Superior temporal gyrus (tissue), 1 donor: ENCODE data around the gene SLC26A2.
A peak's percentile ranks its signal among the peaks of the same experiment; 100 is the strongest.
"Not testable (repeated sequence)": the region's sequence is repeated elsewhere in the genome, so short reads cannot be mapped to it uniquely, and the experiment has no call there.

Source experiments
- DNase-seq: peaks from one replicate; pipeline ENCODE4 v3.0.0-alpha.2; 2016; ENCODE audit errors: extremely low spot score

SLC26A2 gene

DNA sequence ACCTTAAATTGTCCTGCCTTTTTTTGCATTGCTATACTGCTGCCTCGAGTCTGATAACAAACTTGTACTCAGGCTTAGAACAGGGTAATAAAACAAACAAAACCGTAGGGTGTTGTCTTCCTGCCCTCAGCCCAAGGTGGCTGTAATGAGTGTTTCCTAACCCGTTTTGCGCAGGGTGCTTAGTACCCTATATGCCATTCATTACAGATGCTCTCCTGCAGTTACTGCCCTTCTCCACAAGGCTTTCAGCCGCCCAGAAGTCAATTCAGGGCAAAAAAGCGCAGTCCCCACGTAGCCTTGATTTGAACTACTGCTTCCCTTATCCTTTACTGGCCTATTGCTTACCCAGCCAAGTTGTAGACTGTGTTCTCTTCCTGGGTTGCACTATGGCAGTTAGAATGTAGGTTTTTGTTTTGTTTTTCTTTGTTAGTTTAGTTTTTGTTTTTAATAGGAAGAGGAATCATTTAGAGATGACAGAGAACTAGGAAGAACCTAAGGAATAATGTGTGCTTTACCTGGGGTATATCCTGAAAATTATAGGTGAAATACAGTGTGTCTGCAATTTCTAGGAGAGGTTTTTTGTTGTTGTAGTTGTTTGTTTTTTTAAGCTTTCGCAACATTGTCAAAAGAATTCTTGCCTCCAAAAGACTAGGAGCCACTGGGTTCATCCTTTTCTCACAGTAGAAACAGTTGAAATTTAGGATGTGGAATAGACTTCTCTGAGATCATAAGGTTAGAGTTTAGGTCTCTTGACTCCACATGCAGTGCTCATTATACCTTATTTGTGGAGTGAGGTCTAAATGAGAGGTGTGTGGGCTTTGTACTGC is 41.3 kb downstream of the SLC26A2 start:
- DNase-seq = peak; percentile 42

DNA sequence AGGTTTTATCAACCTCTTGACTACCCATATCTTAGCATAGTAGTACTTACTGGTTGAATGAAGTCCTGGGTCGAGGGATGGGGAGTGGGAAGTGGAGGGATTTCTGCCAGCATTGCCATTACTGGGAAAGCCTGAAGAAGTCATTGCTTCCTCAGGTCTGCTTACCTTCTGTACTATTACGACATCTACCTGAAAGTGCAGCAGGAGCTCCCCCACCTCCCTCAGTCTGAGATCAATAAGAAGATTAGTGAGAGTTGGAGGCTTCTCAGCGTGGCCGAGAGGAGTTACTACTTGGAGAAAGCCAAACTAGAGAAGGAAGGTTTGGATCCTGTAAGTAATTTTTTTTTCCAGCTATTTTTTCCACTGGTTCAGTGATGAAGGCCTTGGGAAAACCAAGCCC is 45.8 kb downstream of the SLC26A2 start:
- no peak for DNase-seq

DNA sequence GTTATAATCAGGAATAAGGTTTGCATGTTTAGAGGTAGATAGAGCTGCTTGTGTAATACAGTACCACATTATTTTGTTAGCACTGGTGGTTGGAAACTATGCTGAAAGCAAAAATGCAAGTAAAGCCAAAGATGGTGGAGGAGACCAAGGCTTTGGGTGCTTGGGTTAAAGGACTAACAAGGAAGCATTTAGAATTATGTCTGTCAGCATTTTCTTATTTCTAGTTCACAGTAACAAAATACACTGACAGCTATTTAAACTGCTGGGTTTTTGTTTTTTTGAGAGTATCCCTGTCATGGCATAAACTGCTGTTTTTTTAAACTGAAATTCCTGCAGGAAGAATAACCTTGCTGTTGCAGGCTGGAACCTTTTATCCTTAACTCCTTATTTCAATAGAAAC is 46.5 kb downstream of the SLC26A2 start:
- DNase-seq = no peak

DNA sequence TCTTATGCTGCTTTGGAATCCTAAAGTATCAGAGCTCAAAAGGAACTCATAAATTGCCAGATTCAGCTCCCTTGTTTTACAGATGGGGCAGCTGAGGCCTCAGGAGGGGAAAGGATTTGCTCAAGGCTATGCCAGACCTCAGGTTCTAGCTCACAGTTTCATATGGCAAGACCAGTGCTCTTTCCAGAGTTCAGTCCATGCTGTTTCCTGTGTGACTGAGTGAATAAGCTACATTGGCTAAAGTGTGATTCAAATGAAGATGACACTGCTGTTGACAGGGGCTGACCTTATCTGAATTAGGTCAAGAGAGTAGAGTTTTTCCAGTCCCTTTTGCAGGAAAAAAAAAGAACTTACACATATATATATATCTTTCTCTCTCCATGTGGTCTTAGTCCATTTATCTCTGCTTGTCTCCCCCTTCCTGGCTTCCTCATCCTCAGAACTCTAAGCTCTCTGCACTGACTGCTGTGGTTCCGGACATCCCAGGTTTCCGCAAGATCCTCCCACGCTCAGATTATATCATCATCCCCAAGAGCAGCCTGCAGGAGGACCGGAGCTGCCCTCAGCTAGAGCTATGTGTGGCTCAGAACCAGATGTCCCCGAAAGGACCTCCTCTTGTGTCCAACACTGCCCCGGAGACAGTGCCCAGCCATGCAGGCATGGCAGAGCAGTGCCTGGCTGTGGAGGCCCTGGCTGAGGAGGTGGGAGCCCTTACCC is 49.3 kb downstream of the SLC26A2 start:
- no peak for DNase-seq

- no peak for DNase-seq
These were observed 53.4 kb downstream of the SLC26A2 start for GRCh38 chr5:150013931-150014330.

DNA sequence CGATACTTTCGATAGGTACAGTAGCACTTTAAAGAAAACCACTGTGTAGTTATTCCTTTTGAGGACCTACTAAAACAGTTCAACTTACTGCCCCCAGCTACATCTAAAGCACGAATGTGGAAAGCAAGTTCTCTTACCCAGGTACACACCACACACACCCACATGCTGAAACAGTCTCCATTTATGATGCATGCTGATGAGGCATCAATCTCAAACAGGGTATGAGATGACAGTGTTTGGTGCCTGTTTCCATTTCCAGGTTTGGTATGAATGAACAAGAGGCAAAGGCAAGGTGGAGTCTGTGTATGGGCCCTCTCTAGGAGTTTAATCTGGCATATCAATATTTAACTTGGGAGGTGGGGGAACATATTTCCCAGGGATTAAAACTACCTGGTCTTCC is 53.9 kb downstream of the SLC26A2 start:
- no peak for DNase-seq

DNA sequence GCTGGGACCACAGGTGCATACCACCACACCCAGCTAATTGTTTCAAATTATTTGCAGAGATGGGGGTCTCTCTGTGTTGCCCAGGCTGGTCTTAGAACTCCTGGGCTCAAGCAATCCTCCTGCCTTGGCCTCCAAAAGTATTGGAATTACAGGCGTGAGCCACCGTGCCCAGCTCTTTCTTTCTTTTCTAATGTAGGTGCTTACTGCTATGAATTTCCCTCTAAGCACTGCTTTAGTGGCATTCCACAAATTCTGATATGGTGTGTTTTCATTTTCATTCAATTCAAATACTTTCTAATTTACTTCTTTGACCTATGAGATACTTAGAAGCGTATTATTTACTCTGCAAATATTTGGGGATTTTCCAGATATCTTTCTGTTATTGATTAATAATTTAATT is 54.9 kb downstream of the SLC26A2 start:
- DNase-seq = no peak

DNA sequence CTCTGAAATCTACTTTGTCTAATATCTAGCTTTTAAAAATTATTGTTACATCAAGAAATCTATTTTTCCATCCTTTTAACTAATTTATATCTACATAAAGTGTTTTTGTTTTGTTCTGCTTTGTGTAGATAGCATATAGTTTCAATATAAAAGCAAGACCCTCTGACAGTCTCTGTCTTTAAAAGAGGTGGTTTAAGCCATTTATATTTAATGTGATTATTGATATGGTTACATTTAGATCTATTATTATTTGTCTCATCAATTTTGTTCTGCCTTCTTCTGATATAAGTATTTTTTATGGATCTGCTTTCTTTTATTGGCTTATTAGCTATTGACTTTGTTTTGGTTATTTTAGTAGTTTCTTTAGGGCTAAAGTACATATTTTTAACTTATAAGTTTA is 56.0 kb downstream of the SLC26A2 start:
- no peak for DNase-seq

DNA sequence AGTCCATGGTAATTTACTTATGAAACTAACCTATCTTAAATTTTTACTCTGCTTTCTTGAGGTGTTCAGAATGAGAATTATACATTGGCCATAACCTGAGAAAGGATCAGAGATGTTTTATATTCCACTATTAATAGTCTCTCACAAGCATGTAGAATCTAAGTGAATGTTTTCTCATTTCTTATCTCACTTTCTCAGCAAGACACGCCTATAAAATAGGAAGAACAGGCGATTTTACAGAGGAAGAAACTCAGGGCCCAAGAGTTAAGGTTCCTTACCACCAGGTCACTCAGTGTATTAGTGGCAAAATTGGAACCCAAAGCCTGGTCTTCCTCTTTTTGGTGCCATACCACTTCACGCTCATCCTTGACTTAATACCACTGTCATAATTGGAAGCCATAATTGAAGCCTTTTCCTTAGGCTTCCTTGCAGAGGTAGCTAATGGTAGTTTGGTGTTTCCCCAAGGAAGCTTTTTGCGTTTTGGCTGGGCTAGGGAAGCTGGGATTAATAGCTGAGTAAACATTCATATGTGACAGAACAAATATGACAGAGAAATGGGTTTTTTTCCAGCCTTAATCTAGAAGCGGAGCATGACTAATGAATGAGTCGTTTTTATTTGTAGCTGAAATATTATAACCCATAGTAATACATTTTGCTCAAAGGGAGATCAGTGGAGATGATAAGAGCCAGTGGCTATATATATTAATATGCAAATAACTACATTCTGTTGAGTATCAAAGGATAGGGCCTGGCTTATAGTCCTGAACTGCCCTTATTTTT is 56.9 kb downstream of the SLC26A2 start:
- DNase-seq = no peak

DNA sequence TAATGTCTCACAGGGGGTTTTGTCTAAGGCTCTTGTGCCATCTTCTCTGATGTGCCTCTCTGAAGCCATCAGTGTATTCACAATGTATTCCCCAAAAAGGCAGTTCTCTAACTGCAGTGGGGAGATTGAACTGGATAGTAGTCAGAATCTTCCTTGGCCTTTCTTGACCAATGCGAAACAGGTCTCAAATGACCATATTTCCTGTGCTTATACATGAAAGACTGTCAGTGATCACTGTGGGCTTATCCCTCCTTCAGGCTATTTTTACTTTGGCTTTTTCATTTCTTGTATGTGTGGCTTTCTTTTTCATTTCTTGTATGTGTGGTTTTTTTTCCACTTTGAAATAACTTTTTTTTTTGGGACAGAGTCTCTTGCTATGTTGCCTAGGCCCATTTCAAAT is 59.7 kb downstream of the SLC26A2 start:
- no peak for DNase-seq

DNA sequence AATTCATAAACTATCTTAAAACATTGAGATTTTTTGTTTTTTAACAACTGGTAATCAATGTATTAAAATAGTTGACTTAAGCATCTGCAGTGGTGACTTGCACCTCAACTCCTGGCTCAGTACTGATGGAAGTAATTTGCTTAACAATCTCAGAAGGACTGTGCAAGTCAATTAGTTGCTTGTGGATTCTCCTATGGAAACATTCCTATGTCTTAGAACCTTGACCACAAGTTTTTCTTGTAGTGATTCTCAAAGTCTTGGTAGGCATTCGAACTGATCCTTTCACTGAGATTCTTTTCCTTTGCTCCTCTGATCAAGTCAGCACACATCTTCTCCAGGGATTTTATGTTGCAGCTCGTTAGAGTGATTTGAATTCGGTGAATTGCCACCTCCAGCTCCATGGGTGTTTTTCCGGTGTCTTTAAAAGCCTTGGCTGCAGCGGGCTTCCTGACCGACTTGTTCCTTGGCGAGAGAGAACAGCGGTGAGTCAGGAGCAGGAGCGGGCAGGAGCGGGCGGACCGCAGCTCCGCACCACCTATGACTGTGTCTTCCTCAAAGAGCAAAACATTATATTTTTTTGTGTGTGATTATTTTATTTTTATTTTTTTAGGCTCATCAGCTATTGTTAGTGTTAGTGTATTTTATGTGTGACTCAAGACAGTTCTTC is 61.1 kb downstream of the SLC26A2 start:
- peak; percentile 24 for DNase-seq

DNA sequence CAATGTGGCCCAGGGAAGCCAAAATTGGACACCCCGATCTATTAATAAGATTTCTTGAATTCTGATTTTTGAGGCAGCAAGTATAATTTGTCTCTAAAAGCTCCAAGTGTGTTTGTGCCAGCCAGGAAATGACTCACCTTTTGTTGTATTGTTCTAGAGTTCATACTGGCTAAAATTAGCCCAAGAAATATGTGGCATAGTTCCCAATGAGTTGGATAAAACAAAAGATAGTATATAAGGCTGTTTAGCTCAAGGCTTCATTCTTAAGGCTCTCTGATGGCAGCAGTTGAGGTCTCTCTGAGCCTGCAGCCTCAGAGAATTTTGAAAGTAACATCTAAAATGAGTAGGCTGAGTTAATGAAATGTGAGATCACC is 61.6 kb downstream of the SLC26A2 start:
- peak; percentile 29 for DNase-seq

- no peak for DNase-seq
These were observed 62.1 kb downstream of the SLC26A2 start for GRCh38 chr5:150022681-150023080.

GRCh38 chr5:150023136-150023535 is 62.6 kb downstream of the SLC26A2 start:
- no peak for DNase-seq

DNA sequence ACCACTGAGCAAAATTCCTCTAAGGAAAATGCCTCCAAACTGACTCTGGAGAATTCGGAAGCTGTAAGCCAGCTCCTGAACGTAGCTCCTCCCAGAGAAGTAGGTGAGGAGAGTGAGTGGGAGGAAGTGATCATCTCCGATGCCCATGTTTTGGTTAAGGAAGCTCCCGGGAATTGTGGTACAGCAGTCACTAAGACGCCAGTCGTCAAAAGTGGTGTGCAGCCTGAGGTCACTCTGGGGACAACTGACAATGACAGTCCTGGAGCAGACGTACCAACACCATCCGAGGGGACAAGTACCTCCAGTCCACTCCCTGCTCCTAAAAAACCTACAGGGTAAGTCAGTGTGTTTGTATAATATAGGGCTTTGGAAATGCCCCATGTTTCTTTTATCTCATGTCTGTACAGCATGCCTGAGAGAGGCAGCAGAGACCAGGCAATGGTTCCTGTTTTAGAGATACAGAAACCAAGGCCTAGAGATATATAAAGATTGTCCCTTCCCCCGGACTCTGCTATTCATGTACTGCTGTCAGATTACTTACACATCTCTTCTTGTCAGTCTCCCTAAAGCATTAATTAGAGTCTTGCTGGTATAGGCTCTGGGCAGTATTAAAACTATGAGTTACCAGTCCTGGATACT is 63.9 kb downstream of the SLC26A2 start:
- DNase-seq = peak; percentile 39

DNA sequence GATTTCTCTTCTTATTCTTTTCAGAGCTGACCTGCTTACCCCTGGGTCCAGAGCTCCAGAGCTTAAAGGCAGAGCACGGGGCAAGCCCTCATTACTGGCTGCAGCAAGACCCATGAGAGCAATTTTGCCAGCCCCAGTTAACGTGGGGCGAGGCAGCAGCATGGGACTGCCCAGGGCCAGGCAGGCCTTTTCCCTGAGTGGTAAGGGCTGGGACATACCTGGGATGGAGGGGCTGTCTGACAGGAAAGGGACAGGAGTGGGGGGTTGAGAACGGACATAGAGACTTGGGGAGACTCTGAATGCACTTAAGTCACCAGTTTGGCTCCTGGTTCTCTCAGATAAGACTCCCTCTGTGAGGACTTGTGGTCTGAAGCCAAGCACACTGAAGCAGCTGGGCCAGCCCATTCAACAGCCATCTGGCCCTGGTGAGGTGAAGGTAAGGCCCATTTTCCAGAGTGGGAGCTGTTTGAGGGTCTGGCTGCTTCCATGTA is 66.2 kb downstream of the SLC26A2 start:
- no peak for DNase-seq

DNA sequence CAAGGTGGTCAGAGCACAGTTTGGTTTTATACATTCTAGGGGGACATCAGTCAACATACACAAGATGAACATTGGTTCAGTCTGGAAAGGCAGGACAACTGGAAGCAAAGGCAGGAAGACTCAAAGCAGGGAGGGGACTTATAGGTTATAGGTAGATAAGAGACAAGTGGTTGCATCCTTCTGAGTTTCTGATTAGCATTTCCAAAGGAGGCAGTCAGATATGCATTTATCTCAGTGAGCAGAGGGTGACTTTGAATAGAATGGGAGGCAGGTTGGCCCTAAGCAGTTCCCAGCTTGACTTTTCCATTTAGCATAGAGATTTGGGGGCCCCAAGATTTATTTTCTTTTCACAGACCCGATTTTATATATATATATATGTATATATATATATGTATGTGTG is 67.5 kb downstream of the SLC26A2 start:
- not testable (repeated sequence) for DNase-seq

DNA sequence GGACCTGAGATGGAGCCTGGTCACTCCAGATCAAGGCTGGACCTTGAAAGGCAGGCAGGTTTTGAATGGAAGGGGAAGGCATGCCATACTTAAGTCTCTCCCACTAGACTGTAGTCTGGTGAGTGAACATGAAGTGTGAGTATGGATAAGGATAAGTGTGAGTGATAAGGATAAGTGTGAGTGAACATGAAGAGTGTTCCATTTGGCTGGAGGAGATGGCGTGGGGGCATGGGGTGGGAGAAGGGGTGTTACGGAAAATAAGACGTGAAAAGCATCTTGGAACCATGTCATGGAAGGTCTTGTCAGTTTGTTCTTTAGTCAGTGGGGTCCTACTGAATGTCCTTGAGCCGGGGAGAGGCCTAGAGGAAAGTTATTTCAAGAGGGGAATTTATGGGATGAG is 72.8 kb downstream of the SLC26A2 start:
- DNase-seq = no peak

DNA sequence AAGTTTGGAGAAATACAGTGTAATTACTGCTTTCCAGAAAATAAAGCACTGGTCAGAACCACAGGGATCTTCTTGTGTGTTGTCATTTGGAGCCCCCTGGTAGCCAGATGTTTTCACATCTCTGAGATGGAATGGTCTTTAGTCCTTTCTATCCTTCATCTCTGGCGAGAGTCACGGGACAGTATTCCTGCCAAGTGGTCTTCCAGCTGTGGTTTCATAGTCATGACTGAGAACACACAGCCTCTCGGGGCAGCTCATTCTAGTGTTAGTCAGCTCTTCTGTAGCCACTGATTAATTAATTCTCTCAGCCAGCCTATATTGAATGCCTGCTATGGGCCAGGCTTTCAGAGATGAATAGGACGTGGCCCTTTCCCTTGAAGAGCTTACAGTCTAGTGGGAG is 74.1 kb downstream of the SLC26A2 start:
- DNase-seq = no peak

DNA sequence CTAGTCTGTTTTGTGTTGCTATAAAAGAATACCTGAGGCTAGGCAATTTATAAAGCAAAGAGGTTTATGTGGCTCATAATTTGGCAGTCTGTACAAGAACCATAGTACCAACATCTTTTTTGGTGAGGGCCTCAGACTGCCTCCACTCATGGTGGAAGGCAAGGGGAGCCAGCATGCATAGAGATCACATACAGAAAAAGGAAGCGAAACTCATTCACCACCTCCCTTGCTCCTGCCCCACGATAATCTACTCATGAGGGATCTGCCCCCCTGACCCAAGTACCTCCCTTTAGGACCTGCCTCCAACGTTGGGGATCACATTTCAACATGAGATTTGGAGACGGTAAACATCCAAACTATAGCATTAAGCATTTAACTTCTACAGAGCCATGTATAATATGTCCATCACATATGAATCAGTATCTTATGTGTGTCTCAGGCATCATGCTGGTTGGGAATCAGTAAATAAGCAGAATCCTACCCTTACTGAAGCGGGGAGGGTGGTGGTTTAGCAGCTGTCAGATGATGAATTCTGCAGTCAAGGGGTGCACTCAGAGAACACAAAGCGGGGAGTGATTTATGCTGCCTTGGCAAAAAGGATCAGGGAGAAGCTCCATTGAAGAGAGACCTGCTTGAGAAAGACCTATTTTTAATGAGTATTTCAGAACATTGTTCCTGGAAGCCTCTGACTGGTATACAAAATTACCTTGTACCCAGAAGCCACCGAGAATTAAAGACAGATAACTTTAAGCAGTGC is 74.8 kb downstream of the SLC26A2 start:
- no peak for DNase-seq

GRCh38 chr5:150036513-150036912 is 76.0 kb downstream of the SLC26A2 start:
- no peak for DNase-seq
